Testis (tissue), 2 donors: Measurements from ENCODE around the gene RCHY1.

ENCODE experiments used
- POLR2A ChIP-seq: fragments of 450-650 bp; IDR thresholded peaks from one replicate; pipeline ENCODE4 v1.6.1; 2017; ENCODE audit warnings: antibody characterized with exemption, mild to moderate bottlenecking, moderate library complexity
- TF ChIP-seq, protein P1 (sequence below), 3 experiments: fragments of 450-650 bp in 2 of 3; fragments of 200-600 bp in 1 of 3; sonication (generic) in 1 of 3; IDR thresholded peaks; one replicate each; pipeline ENCODE4 v1.5.1; 2016 to 2019; ENCODE audit warnings: antibody characterized with exemption in 3 of 3, mild to moderate bottlenecking in 2 of 3, moderate library complexity in 1 of 3

DNA sequence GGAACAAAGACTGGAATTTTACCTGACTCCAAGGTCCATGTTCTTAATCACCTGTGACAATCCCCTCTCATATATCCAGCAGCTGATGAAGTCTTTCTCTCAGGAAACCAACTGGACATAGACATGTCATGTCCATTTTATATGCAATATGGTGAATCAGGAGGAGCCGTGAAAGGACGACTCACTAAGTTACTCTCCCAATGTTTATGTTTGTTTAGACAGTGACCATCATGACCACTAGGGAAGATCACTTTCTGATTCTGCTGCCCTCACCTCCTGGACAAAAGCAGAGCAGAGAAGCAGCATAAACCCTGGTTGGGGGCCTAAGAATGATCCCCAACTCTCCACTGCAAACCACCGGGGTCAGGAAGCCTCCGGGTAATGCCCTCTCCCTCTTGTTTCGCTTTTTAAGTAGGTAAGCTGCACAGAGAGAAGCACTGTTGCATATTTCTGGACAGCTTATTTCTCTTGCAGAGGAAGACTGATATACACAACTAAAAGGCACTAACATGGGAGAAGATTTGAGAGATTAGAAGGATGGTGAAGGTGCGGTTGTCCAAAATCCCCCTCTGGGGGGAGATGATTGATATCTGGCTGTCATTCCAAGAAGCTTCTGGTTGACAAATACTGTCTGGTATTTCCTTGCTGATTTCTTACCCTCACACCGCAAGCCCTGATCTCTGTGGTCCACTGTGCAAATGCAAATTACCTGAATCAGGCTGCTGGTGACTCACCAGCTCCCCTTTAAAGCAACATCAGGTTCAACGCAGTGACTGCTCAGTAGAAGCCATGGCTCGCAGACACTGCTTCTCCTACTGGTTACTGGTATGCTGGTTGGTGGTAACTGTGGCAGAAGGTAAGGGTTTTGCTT, 41.3 kb upstream of the RCHY1 start, which contains the start of gene ODAPH:
- TF ChIP-seq, protein P1, sequence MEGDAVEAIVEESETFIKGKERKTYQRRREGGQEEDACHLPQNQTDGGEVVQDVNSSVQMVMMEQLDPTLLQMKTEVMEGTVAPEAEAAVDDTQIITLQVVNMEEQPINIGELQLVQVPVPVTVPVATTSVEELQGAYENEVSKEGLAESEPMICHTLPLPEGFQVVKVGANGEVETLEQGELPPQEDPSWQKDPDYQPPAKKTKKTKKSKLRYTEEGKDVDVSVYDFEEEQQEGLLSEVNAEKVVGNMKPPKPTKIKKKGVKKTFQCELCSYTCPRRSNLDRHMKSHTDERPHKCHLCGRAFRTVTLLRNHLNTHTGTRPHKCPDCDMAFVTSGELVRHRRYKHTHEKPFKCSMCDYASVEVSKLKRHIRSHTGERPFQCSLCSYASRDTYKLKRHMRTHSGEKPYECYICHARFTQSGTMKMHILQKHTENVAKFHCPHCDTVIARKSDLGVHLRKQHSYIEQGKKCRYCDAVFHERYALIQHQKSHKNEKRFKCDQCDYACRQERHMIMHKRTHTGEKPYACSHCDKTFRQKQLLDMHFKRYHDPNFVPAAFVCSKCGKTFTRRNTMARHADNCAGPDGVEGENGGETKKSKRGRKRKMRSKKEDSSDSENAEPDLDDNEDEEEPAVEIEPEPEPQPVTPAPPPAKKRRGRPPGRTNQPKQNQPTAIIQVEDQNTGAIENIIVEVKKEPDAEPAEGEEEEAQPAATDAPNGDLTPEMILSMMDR (IDR thresholded peaks at IDR 0.05) = no peak
- no peak for TF ChIP-seq POLR2A
